H9 (cell line): ENCODE data around the gene GALT. TPM values are rescaled to one million over a fixed set of nuclear protein-coding genes. Genes with fewer than 3 reads are reported as not detected.

Experiments
- DNase-seq: peaks from one replicate; pipeline ENCODE4 v3.0.0-alpha.2; 2017
- H2AFZ ChIP-seq: one replicate; pipeline ENCODE4 v1.6.1; 2013; ENCODE audit warnings: mild to moderate bottlenecking, low read length, control low read depth, moderate library complexity
- H2AK5ac ChIP-seq: 2 replicates; pipeline ENCODE4 v1.6.1; 2013; ENCODE audit warnings: low read length, control low read depth, mixed read lengths; ENCODE audit not compliant: insufficient read length
- H2BK120ac ChIP-seq: one replicate; pipeline ENCODE4 v1.6.1; 2013; ENCODE audit warnings: low read depth, mild to moderate bottlenecking, low read length, control low read depth, inconsistent platforms; ENCODE audit not compliant: poor library complexity, severe bottlenecking
- H2BK12ac ChIP-seq: 2 replicates; pipeline ENCODE4 v1.6.1; 2013; ENCODE audit warnings: low read length, control low read depth, mixed read lengths, low read depth; ENCODE audit not compliant: insufficient read length
- H2BK15ac ChIP-seq: 2 replicates; pipeline ENCODE4 v1.6.1; 2013; ENCODE audit warnings: low read depth, low read length, control low read depth
- H2BK20ac ChIP-seq: one replicate; pipeline ENCODE4 v1.6.1; 2013; ENCODE audit warnings: low read depth, mild to moderate bottlenecking, low read length, control low read depth, inconsistent platforms; ENCODE audit not compliant: poor library complexity, severe bottlenecking
- H2BK5ac ChIP-seq: 2 replicates; pipeline ENCODE4 v1.6.1; 2013; ENCODE audit warnings: low read length, control low read depth, mixed read lengths; ENCODE audit not compliant: insufficient read length
- H3K14ac ChIP-seq: 2 replicates; pipeline ENCODE4 v1.6.1; 2013; ENCODE audit warnings: low read length, control low read depth; ENCODE audit not compliant: insufficient read depth
- H3K18ac ChIP-seq: 2 replicates; pipeline ENCODE4 v1.6.1; 2013; ENCODE audit warnings: low read depth, mild to moderate bottlenecking, mixed read lengths, low read length, control low read depth; ENCODE audit not compliant: insufficient read length
- H3K23ac ChIP-seq: 2 replicates; pipeline ENCODE4 v1.6.1; 2013; ENCODE audit warnings: low read length, control low read depth, mixed read lengths, low read depth; ENCODE audit not compliant: insufficient read length
- H3K23me2 ChIP-seq: 2 replicates; pipeline ENCODE4 v1.6.1; 2013; ENCODE audit warnings: low read depth, mild to moderate bottlenecking, mixed read lengths, low read length, control low read depth; ENCODE audit not compliant: insufficient read length, poor library complexity, severe bottlenecking
- H3K27ac ChIP-seq: 2 replicates; pipeline ENCODE4 v1.5.1; 2013; ENCODE audit warnings: low read length, control low read depth, mixed read lengths, low read depth; ENCODE audit not compliant: insufficient read length
- H3K27me3 ChIP-seq: 2 replicates; pipeline ENCODE4 v1.6.1; 2013; ENCODE audit warnings: low read length, control low read depth, inconsistent platforms; ENCODE audit not compliant: insufficient read depth
- H3K4ac ChIP-seq: 2 replicates; pipeline ENCODE4 v1.6.1; 2013; ENCODE audit warnings: low read depth, mild to moderate bottlenecking, control low read depth, inconsistent platforms, low read length, moderate library complexity
- H3K4me1 ChIP-seq: 2 replicates; pipeline ENCODE4 v1.6.1; 2013; ENCODE audit warnings: low read length, control low read depth, inconsistent platforms; ENCODE audit not compliant: insufficient read depth
- H3K4me2 ChIP-seq: 2 replicates; pipeline ENCODE4 v1.6.1; 2013; ENCODE audit warnings: low read length, control low read depth, mixed read lengths; ENCODE audit not compliant: insufficient read length, insufficient read depth
- H3K56ac ChIP-seq: 2 replicates; pipeline ENCODE4 v1.6.1; 2013; ENCODE audit warnings: low read depth, mild to moderate bottlenecking, mixed read lengths, low read length, control low read depth; ENCODE audit not compliant: insufficient read length
- H3K79me1 ChIP-seq: 2 replicates; pipeline ENCODE4 v1.6.1; 2013; ENCODE audit warnings: low read depth, mild to moderate bottlenecking, moderate library complexity, low read length, control low read depth, inconsistent platforms; ENCODE audit not compliant: insufficient read depth, poor library complexity, severe bottlenecking
- H3K79me2 ChIP-seq: 2 replicates; pipeline ENCODE4 v1.6.1; 2013; ENCODE audit warnings: low read length, control low read depth, inconsistent platforms; ENCODE audit not compliant: insufficient read depth
- H3K9ac ChIP-seq: 2 replicates; pipeline ENCODE4 v1.6.1; 2013; ENCODE audit warnings: low read length, control low read depth, mixed read lengths; ENCODE audit not compliant: insufficient read length; ENCODE audit errors: extremely low read depth
- H3K9me3 ChIP-seq: one replicate; pipeline ENCODE4 v1.6.1; 2013; ENCODE audit warnings: low read depth, low read length, inconsistent platforms; ENCODE audit not compliant: control insufficient read depth
- H3T11ph ChIP-seq: one replicate; pipeline ENCODE4 v1.6.1; 2013; ENCODE audit warnings: mild to moderate bottlenecking, low read length, control low read depth, inconsistent platforms
- H4K20me1 ChIP-seq: one replicate; pipeline ENCODE4 v1.6.1; 2013; ENCODE audit not compliant: control insufficient read depth, insufficient read length, insufficient read depth
- H4K5ac ChIP-seq: 2 replicates; pipeline ENCODE4 v1.6.1; 2013; ENCODE audit warnings: low read depth, mild to moderate bottlenecking, mixed read lengths, low read length, control low read depth; ENCODE audit not compliant: insufficient read length
- H4K8ac ChIP-seq: replicated peaks from 2 replicates; pipeline ENCODE4 v1.6.1; 2013; ENCODE audit warnings: low read length, control low read depth, mixed read lengths, low read depth; ENCODE audit not compliant: insufficient read length
- H4K91ac ChIP-seq: 2 replicates; pipeline ENCODE4 v1.6.1; 2013; ENCODE audit warnings: low read depth, mild to moderate bottlenecking, moderate library complexity, mixed read lengths, low read length, control low read depth; ENCODE audit not compliant: insufficient read length
- H3K27ac Mint-ChIP-seq, 3 experiments: 2 replicates in 2 of 3; 3 replicates in 1 of 3; pipeline ENCODE4 v1.8.0; 2020 to 2021; ENCODE audit warnings: mixed read lengths in 3 of 3, mild to moderate bottlenecking in 1 of 3, moderate library complexity in 1 of 3
- H3K27me3 Mint-ChIP-seq: 2 replicates; pipeline ENCODE4 v1.8.0; 2021; ENCODE audit warnings: low read depth, mild to moderate bottlenecking, moderate library complexity, mixed read lengths
- H3K36me3 Mint-ChIP-seq, 3 experiments: 2 replicates in 2 of 3; 3 replicates in 1 of 3; pipeline ENCODE4 v1.8.0; 2020 to 2021; ENCODE audit warnings: low read depth in 3 of 3, mixed read lengths in 3 of 3; ENCODE audit not compliant: insufficient read depth in 1 of 3
- H3K4me1 Mint-ChIP-seq, 2 experiments: 2 replicates each; pipeline ENCODE4 v1.8.0; 2020; ENCODE audit warnings: mixed read lengths in 2 of 2
- H3K4me3 Mint-ChIP-seq, 2 experiments: 2 replicates in 1 of 2; 3 replicates in 1 of 2; pipeline ENCODE4 v1.8.0; 2020 to 2021; ENCODE audit warnings: mild to moderate bottlenecking in 2 of 2, mixed read lengths in 2 of 2, moderate library complexity in 1 of 2
- H3K9me3 Mint-ChIP-seq, 2 experiments: 2 replicates in 1 of 2; 3 replicates in 1 of 2; pipeline ENCODE4 v1.8.0; 2020; ENCODE audit warnings: mild to moderate bottlenecking in 2 of 2, mixed read lengths in 2 of 2, moderate library complexity in 1 of 2
- total RNA-seq: library from RNA; stranded (reverse); gene quantifications from 2 replicates; pipeline ENCODE4 v1.2.1, GENCODE V29; 2021
- TF ChIP-seq, protein P1 (sequence below): fragments of 200-600 bp; sonication (generic); conservative IDR thresholded peaks from 3 replicates; pipeline ENCODE4 v1.8.0; 2021; ENCODE audit warnings: antibody characterized with exemption, mild to moderate bottlenecking

The GALT gene
- total RNA-seq, 1 experiment from 2014 or later: 41.5 TPM

DNA sequence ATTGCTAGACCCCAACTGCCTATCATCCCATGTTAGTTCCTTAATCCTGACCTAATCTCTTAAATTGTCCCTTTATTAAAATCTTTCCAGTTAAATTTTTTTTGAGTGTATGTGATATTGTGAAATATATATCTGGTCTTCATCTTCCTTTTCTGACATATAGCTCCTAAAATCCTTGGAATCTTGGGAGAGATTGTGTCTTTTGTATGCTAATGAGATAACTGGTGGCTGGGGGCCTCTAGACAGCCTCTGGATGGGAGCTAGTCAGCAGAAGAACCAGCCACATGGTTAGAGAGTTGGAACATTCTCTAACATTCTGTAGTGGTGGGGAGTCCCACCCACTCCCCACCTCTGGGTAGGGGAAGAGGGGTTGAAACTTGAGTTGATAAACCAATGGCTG is 48.3 kb downstream of the GALT start:
- H4K91ac ChIP-seq: no peak overlapping the region
- H3K4ac ChIP-seq: no peak overlapping the region
- H4K5ac ChIP-seq: no peak overlapping the region
- H3K4me2 ChIP-seq: no peak overlapping the region
- no peaks in the 10 kb centered on the region for H3K4me1 ChIP-seq
- TF ChIP-seq, protein P1, sequence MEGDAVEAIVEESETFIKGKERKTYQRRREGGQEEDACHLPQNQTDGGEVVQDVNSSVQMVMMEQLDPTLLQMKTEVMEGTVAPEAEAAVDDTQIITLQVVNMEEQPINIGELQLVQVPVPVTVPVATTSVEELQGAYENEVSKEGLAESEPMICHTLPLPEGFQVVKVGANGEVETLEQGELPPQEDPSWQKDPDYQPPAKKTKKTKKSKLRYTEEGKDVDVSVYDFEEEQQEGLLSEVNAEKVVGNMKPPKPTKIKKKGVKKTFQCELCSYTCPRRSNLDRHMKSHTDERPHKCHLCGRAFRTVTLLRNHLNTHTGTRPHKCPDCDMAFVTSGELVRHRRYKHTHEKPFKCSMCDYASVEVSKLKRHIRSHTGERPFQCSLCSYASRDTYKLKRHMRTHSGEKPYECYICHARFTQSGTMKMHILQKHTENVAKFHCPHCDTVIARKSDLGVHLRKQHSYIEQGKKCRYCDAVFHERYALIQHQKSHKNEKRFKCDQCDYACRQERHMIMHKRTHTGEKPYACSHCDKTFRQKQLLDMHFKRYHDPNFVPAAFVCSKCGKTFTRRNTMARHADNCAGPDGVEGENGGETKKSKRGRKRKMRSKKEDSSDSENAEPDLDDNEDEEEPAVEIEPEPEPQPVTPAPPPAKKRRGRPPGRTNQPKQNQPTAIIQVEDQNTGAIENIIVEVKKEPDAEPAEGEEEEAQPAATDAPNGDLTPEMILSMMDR: no peak
- no peak for DNase-seq
- no peaks in the 10 kb centered on the region for H3K79me2 ChIP-seq
- no peak overlapping the region for H2BK5ac ChIP-seq
- no peak overlapping the region for H3K18ac ChIP-seq
- H3K56ac ChIP-seq: no peak overlapping the region
- H4K20me1 ChIP-seq: no peaks in the 10 kb centered on the region
- H2BK15ac ChIP-seq: no peak overlapping the region
- no peak overlapping the region for H2AK5ac ChIP-seq
- H2BK20ac ChIP-seq: no peak overlapping the region
- no peak overlapping the region for H2AFZ ChIP-seq
- Mint-ChIP-seq H3K36me3 (no peaks in the 10 kb centered on the region; a peak in 1 of 7 replicates), H3K9me3 (no peaks in the 10 kb centered on the region), H3K4me3 (no peak overlapping the region), H3K4me1 (peaks cover 3 to 4% of the 10 kb centered on the region in 2 experiments; a peak in 3 of 4 replicates), H3K27me3 (peaks cover 21% of the 10 kb centered on the region), H3K27ac (no peak overlapping the region)
- H3K14ac ChIP-seq: no peak overlapping the region
- no peaks in the 10 kb centered on the region for H3K79me1 ChIP-seq
- peaks cover 3% of the 10 kb centered on the region; the same call in 1 of the 2 replicates for H3K27me3 ChIP-seq
- no peak overlapping the region for H4K8ac ChIP-seq
- H2BK12ac ChIP-seq: no peak overlapping the region
- no peak overlapping the region for H3T11ph ChIP-seq
- H3K27ac ChIP-seq: no peak overlapping the region
- H3K23me2 ChIP-seq: no peaks in the 10 kb centered on the region
- H3K9ac ChIP-seq: no peak overlapping the region
- no peak overlapping the region for H2BK120ac ChIP-seq
- H3K9me3 ChIP-seq: no peaks in the 10 kb centered on the region
- no peak overlapping the region for H3K23ac ChIP-seq

Other genes with a start within 250 kb of the GALT start
- 16.7 and 17.5 TPM in 2 replicates for gene FAM219A, start 188.1 kb upstream of the GALT start, total RNA-seq
- 0.22 and 0.83 TPM in 2 replicates for gene DNAI1, start 187.9 kb upstream of the GALT start, total RNA-seq
- 11.3 and 14.5 TPM in 2 replicates for gene ENHO, start 123.7 kb upstream of the GALT start, total RNA-seq
- gene CNTFR, start 57.0 kb upstream of the GALT start, total RNA-seq: 0.55 and 1.3 TPM in 2 replicates
- 16.4 and 17.2 TPM in 2 replicates for gene RPP25L, start 34.6 kb upstream of the GALT start, total RNA-seq
- 35.2 and 40.0 TPM in 2 replicates for gene DCTN3, start 26.2 kb upstream of the GALT start, total RNA-seq
- not detected in 2 replicates for gene ARID3C, start 17.6 kb upstream of the GALT start, total RNA-seq
- 68.2 and 68.3 TPM in 2 replicates for gene SIGMAR1, start 8.9 kb upstream of the GALT start, total RNA-seq
- gene IL11RA, start 5.5 kb downstream of the GALT start, total RNA-seq: 8.7 and 8.9 TPM in 2 replicates
- 0.28 and 1.0 TPM in 2 replicates for gene CCL27, start 16.0 kb downstream of the GALT start, total RNA-seq
- gene CCL19, start 44.6 kb downstream of the GALT start, total RNA-seq: not detected in 2 replicates
- not detected in 2 replicates for gene CCL21, start 63.5 kb downstream of the GALT start, total RNA-seq